HEK293 (cell line): Measurements from ENCODE around the gene CTDNEP1.

Experiments used
- FEZF1 ChIP-seq: fragments of 450-650 bp; formaldehyde crosslinking; IDR thresholded peaks from 2 replicates; pipeline ENCODE4 v1.5.1; 2016; ENCODE audit warnings: missing biosample characterization, missing genetic modification characterization
- KLF16 ChIP-seq: fragments of 450-650 bp; formaldehyde crosslinking; IDR thresholded peaks from 2 replicates; pipeline ENCODE4 v1.5.1; 2017; ENCODE audit warnings: missing biosample characterization, missing genetic modification characterization
- KLF8 ChIP-seq: fragments of 450-650 bp; formaldehyde crosslinking; IDR thresholded peaks from 2 replicates; pipeline ENCODE4 v1.5.1; 2016; ENCODE audit warnings: missing biosample characterization, missing genetic modification characterization
- KLF9 ChIP-seq: fragments of 450-650 bp; formaldehyde crosslinking; IDR thresholded peaks from 2 replicates; pipeline ENCODE4 v1.5.1; 2016; ENCODE audit warnings: missing biosample characterization, missing genetic modification characterization, low read depth
- OVOL3 ChIP-seq: fragments of 450-650 bp; formaldehyde crosslinking; IDR thresholded peaks from 2 replicates; pipeline ENCODE4 v1.5.1; 2016; ENCODE audit warnings: missing biosample characterization, missing genetic modification characterization
- RBAK ChIP-seq: fragments of 450-650 bp; formaldehyde crosslinking; IDR thresholded peaks from 2 replicates; pipeline ENCODE4 v1.5.1; 2016; ENCODE audit warnings: missing biosample characterization, missing genetic modification characterization
- SP3 ChIP-seq: fragments of 450-650 bp; formaldehyde crosslinking; IDR thresholded peaks from 2 replicates; pipeline ENCODE4 v1.5.1; 2016; ENCODE audit warnings: missing biosample characterization, missing genetic modification characterization
- ZNF221 ChIP-seq: fragments of 450-650 bp; formaldehyde crosslinking; IDR thresholded peaks from 2 replicates; pipeline ENCODE4 v1.5.1; 2017; ENCODE audit warnings: missing biosample characterization, missing genetic modification characterization, borderline replicate concordance
- ZNF302 ChIP-seq: fragments of 450-650 bp; formaldehyde crosslinking; IDR thresholded peaks from 2 replicates; pipeline ENCODE4 v1.5.1; 2016; ENCODE audit warnings: missing biosample characterization, missing genetic modification characterization, low read depth
- ZNF335 ChIP-seq: fragments of 450-650 bp; formaldehyde crosslinking; conservative IDR thresholded peaks from 2 replicates; pipeline ENCODE4 v1.5.1; 2016; ENCODE audit warnings: missing biosample characterization, missing genetic modification characterization
- ZNF501 ChIP-seq: fragments of 450-650 bp; formaldehyde crosslinking; IDR thresholded peaks from 2 replicates; pipeline ENCODE4 v1.5.1; 2016; ENCODE audit warnings: missing biosample characterization, missing genetic modification characterization
- ZNF510 ChIP-seq: fragments of 450-650 bp; formaldehyde crosslinking; IDR thresholded peaks from 2 replicates; pipeline ENCODE4 v1.5.1; 2018; ENCODE audit warnings: mild to moderate bottlenecking, missing genetic modification characterization, missing biosample characterization; ENCODE audit not compliant: insufficient replicate concordance
- ZNF548 ChIP-seq: fragments of 450-650 bp; formaldehyde crosslinking; IDR thresholded peaks from 2 replicates; pipeline ENCODE4 v1.5.1; 2016; ENCODE audit warnings: missing biosample characterization, missing genetic modification characterization
- ZNF549 ChIP-seq: fragments of 450-650 bp; IDR thresholded peaks from 2 replicates; pipeline ENCODE4 v1.5.1; 2018; ENCODE audit warnings: missing biosample characterization, missing genetic modification characterization, mild to moderate bottlenecking, inconsistent platforms, moderate library complexity
- ZNF621 ChIP-seq: fragments of 450-650 bp; formaldehyde crosslinking; IDR thresholded peaks from 2 replicates; pipeline ENCODE4 v1.5.1; 2017; ENCODE audit warnings: missing biosample characterization, missing genetic modification characterization
- ZNF670 ChIP-seq: fragments of 450-650 bp; formaldehyde crosslinking; IDR thresholded peaks from 2 replicates; pipeline ENCODE4 v1.5.1; 2016; ENCODE audit warnings: missing biosample characterization, missing genetic modification characterization, low read depth
- ZNF791 ChIP-seq: fragments of 450-650 bp; formaldehyde crosslinking; IDR thresholded peaks from 2 replicates; pipeline ENCODE4 v1.5.1; 2016; ENCODE audit warnings: missing biosample characterization, missing genetic modification characterization
- ZNF837 ChIP-seq: fragments of 450-650 bp; formaldehyde crosslinking; IDR thresholded peaks from 2 replicates; pipeline ENCODE4 v1.5.1; 2016; ENCODE audit warnings: missing biosample characterization, missing genetic modification characterization
- TF ChIP-seq, protein P1 (sequence below): fragments of 450-650 bp; formaldehyde crosslinking; IDR thresholded peaks from 2 replicates; pipeline ENCODE4 v1.5.1; 2016; ENCODE audit warnings: missing biosample characterization, missing genetic modification characterization
- TF ChIP-seq, protein P2 (sequence below): fragments of 450-650 bp; formaldehyde crosslinking; IDR thresholded peaks from 2 replicates; pipeline ENCODE4 v1.5.1; 2016; ENCODE audit warnings: missing biosample characterization, missing genetic modification characterization
- TF ChIP-seq, protein P3 (sequence below): fragments of 450-650 bp; formaldehyde crosslinking; IDR thresholded peaks from 2 replicates; pipeline ENCODE4 v1.5.1; 2016; ENCODE audit warnings: missing biosample characterization, missing genetic modification characterization
- TF ChIP-seq, protein P4 (sequence below): fragments of 450-650 bp; formaldehyde crosslinking; IDR thresholded peaks from 2 replicates; pipeline ENCODE4 v1.5.1; 2017; ENCODE audit warnings: missing biosample characterization, missing genetic modification characterization
- TF ChIP-seq, protein P5 (sequence below): fragments of 450-650 bp; formaldehyde crosslinking; IDR thresholded peaks from 2 replicates; pipeline ENCODE4 v1.5.1; 2016; ENCODE audit warnings: missing biosample characterization, missing genetic modification characterization
- TF ChIP-seq, protein P6 (sequence below): fragments of 450-650 bp; formaldehyde crosslinking; IDR thresholded peaks from 2 replicates; pipeline ENCODE4 v1.5.1; 2016; ENCODE audit warnings: missing biosample characterization, missing genetic modification characterization
- TF ChIP-seq, protein P7 (sequence below): fragments of 450-650 bp; formaldehyde crosslinking; IDR thresholded peaks from 2 replicates; pipeline ENCODE4 v1.5.1; 2016; ENCODE audit warnings: missing biosample characterization, missing genetic modification characterization

CTDNEP1 gene

DNA sequence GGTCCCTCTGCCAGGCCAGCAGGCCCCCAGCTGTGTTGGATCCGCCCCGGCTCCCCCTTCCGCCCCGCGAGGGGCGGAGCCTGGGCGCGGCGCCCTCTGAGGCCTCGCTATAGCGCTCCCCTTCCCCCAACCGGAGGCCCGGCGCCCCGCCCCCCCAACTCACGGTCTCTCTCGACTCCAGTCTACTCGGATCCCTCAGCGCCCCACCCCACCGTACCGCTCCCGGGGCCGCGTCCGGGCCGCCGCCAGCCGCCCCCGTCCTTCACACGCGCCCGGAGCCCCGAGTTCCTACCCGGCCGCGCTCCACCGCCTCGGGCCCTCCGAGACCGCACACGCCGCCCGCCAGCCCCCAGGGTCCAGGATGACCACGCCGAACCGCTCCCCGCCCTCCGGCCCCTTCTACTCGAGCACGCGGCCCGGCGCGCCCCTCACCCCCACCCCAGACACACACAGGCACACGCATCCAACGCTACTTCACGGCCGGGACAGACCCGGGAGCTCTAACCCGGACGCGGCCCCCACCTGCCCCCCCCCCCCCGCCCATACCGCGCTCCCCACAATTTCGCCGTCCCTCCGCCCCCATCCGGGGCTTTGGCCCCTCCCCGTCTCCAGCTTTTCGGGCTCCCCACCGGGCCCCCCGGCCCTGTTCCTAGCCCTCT is 13.6 kb downstream of the CTDNEP1 start (continued):
- TF ChIP-seq ZNF302 (tag by site-specific recombination) = no peak
- TF ChIP-seq, protein P1, sequence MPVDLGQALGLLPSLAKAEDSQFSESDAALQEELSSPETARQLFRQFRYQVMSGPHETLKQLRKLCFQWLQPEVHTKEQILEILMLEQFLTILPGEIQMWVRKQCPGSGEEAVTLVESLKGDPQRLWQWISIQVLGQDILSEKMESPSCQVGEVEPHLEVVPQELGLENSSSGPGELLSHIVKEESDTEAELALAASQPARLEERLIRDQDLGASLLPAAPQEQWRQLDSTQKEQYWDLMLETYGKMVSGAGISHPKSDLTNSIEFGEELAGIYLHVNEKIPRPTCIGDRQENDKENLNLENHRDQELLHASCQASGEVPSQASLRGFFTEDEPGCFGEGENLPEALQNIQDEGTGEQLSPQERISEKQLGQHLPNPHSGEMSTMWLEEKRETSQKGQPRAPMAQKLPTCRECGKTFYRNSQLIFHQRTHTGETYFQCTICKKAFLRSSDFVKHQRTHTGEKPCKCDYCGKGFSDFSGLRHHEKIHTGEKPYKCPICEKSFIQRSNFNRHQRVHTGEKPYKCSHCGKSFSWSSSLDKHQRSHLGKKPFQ (tag by site-specific recombination) = no peak
- TF ChIP-seq ZNF510 (tag by site-specific recombination) = no peak
- TF ChIP-seq, protein P2, sequence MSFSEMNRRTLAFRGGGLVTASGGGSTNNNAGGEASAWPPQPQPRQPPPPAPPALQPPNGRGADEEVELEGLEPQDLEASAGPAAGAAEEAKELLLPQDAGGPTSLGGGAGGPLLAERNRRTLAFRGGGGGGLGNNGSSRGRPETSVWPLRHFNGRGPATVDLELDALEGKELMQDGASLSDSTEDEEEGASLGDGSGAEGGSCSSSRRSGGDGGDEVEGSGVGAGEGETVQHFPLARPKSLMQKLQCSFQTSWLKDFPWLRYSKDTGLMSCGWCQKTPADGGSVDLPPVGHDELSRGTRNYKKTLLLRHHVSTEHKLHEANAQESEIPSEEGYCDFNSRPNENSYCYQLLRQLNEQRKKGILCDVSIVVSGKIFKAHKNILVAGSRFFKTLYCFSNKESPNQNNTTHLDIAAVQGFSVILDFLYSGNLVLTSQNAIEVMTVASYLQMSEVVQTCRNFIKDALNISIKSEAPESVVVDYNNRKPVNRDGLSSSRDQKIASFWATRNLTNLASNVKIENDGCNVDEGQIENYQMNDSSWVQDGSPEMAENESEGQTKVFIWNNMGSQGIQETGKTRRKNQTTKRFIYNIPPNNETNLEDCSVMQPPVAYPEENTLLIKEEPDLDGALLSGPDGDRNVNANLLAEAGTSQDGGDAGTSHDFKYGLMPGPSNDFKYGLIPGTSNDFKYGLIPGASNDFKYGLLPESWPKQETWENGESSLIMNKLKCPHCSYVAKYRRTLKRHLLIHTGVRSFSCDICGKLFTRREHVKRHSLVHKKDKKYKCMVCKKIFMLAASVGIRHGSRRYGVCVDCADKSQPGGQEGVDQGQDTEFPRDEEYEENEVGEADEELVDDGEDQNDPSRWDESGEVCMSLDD = peak; percentile 79
- no peak for TF ChIP-seq ZNF549 (tag by site-specific recombination)
- TF ChIP-seq, protein P3, sequence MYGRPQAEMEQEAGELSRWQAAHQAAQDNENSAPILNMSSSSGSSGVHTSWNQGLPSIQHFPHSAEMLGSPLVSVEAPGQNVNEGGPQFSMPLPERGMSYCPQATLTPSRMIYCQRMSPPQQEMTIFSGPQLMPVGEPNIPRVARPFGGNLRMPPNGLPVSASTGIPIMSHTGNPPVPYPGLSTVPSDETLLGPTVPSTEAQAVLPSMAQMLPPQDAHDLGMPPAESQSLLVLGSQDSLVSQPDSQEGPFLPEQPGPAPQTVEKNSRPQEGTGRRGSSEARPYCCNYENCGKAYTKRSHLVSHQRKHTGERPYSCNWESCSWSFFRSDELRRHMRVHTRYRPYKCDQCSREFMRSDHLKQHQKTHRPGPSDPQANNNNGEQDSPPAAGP (tag by site-specific recombination) = no peak
- TF ChIP-seq, protein P4, sequence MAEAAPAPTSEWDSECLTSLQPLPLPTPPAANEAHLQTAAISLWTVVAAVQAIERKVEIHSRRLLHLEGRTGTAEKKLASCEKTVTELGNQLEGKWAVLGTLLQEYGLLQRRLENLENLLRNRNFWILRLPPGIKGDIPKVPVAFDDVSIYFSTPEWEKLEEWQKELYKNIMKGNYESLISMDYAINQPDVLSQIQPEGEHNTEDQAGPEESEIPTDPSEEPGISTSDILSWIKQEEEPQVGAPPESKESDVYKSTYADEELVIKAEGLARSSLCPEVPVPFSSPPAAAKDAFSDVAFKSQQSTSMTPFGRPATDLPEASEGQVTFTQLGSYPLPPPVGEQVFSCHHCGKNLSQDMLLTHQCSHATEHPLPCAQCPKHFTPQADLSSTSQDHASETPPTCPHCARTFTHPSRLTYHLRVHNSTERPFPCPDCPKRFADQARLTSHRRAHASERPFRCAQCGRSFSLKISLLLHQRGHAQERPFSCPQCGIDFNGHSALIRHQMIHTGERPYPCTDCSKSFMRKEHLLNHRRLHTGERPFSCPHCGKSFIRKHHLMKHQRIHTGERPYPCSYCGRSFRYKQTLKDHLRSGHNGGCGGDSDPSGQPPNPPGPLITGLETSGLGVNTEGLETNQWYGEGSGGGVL (tag by site-specific recombination) = peak; percentile 45; the same call in 1 of the 2 replicates
- TF ChIP-seq ZNF621 (tag by site-specific recombination) = no peak
- peak; percentile 72 for TF ChIP-seq KLF9 (tag by site-specific recombination)
- no peak for TF ChIP-seq ZNF501 (tag by site-specific recombination)
- TF ChIP-seq, protein P5, sequence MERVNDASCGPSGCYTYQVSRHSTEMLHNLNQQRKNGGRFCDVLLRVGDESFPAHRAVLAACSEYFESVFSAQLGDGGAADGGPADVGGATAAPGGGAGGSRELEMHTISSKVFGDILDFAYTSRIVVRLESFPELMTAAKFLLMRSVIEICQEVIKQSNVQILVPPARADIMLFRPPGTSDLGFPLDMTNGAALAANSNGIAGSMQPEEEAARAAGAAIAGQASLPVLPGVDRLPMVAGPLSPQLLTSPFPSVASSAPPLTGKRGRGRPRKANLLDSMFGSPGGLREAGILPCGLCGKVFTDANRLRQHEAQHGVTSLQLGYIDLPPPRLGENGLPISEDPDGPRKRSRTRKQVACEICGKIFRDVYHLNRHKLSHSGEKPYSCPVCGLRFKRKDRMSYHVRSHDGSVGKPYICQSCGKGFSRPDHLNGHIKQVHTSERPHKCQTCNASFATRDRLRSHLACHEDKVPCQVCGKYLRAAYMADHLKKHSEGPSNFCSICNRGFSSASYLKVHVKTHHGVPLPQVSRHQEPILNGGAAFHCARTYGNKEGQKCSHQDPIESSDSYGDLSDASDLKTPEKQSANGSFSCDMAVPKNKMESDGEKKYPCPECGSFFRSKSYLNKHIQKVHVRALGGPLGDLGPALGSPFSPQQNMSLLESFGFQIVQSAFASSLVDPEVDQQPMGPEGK (tag by site-specific recombination) = peak; percentile 85
- TF ChIP-seq ZNF837 (tag by site-specific recombination) = no peak
- TF ChIP-seq OVOL3 = no peak
- TF ChIP-seq KLF16 (tag by site-specific recombination) = peak; percentile 58; the same call in 1 of the 2 replicates
- TF ChIP-seq ZNF335 (tag by site-specific recombination) = no peak
- no peak for TF ChIP-seq RBAK (tag by site-specific recombination)
- no peak for TF ChIP-seq ZNF670 (tag by site-specific recombination)
- TF ChIP-seq ZNF548 (tag by site-specific recombination) = no peak
- TF ChIP-seq ZNF791 (tag by site-specific recombination) = no peak
- no peak for TF ChIP-seq ZNF221 (tag by site-specific recombination)
- TF ChIP-seq, protein P6, sequence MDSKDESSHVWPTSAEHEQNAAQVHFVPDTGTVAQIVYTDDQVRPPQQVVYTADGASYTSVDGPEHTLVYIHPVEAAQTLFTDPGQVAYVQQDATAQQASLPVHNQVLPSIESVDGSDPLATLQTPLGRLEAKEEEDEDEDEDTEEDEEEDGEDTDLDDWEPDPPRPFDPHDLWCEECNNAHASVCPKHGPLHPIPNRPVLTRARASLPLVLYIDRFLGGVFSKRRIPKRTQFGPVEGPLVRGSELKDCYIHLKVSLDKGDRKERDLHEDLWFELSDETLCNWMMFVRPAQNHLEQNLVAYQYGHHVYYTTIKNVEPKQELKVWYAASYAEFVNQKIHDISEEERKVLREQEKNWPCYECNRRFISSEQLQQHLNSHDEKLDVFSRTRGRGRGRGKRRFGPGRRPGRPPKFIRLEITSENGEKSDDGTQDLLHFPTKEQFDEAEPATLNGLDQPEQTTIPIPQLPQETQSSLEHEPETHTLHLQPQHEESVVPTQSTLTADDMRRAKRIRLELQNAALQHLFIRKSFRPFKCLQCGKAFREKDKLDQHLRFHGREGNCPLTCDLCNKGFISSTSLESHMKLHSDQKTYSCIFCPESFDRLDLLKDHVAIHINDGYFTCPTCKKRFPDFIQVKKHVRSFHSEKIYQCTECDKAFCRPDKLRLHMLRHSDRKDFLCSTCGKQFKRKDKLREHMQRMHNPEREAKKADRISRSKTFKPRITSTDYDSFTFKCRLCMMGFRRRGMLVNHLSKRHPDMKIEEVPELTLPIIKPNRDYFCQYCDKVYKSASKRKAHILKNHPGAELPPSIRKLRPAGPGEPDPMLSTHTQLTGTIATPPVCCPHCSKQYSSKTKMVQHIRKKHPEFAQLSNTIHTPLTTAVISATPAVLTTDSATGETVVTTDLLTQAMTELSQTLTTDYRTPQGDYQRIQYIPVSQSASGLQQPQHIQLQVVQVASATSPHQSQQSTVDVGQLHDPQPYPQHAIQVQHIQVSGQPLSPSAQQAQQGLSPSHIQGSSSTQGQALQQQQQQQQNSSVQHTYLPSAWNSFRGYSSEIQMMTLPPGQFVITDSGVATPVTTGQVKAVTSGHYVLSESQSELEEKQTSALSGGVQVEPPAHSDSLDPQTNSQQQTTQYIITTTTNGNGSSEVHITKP (tag by site-specific recombination) = no peak
- no peak for TF ChIP-seq FEZF1 (tag by site-specific recombination)
- peak; percentile 81 for TF ChIP-seq SP3 (tag by site-specific recombination)
- TF ChIP-seq KLF8 = peak; percentile 80; the same call in 1 of the 2 replicates
- TF ChIP-seq, protein P7, sequence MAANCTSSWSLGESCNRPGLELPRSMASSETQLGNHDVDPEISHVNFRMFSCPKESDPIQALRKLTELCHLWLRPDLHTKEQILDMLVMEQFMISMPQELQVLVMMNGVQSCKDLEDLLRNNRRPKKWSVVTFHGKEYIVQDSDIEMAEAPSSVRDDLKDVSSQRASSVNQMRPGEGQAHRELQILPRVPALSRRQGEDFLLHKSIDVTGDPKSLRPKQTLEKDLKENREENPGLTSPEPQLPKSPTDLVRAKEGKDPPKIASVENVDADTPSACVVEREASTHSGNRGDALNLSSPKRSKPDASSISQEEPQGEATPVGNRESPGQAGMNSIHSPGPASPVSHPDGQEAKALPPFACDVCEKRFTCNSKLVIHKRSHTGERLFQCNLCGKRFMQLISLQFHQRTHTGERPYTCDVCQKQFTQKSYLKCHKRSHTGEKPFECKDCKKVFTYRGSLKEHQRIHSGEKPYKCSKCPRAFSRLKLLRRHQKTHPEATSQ (tag by site-specific recombination) = no peak
